GM19395 (cell line): ENCODE data around the gene DAW1.
"Not testable (repeated sequence)": the region's sequence is repeated elsewhere in the genome, so short reads cannot be mapped to it uniquely, and the experiment has no call there.

Experiments
- ATAC-seq: cut with Tn5 transposase; IDR thresholded peaks from one replicate; pipeline ENCODE4 v1.9.1; 2021; ENCODE audit warnings: mild to moderate bottlenecking, moderate library complexity; ENCODE audit not compliant: unreplicated experiment

Gene DAW1

GRCh38 chr2:227871375-227871791, at the start of gene DAW1:
Gene DAW1, plus strand, starts transcription at chr2:227871631. Its CDS starts 59 bp downstream, at chr2:227871690.
- no peak for ATAC-seq

GRCh38 chr2:227822416-227823003, 48.9 kb upstream of the DAW1 start:
- ATAC-seq, result no peak

- no peak for ATAC-seq
Measured at GRCh38 chr2:227823922-227824321, 47.5 kb upstream of the DAW1 start.

GRCh38 chr2:227824711-227825110, 46.7 kb upstream of the DAW1 start:
- ATAC-seq, result no peak

- ATAC-seq, result no peak
Measured at GRCh38 chr2:227826019-227826521, 45.4 kb upstream of the DAW1 start.

- ATAC-seq, result no peak
Measured at GRCh38 chr2:227826563-227826962, 44.9 kb upstream of the DAW1 start.

- no peak for ATAC-seq
Measured at GRCh38 chr2:227827143-227827542, 44.3 kb upstream of the DAW1 start.

GRCh38 chr2:227828477-227828912, 42.9 kb upstream of the DAW1 start:
- ATAC-seq, result no peak

GRCh38 chr2:227829337-227829736, 42.1 kb upstream of the DAW1 start:
- ATAC-seq, result no peak

GRCh38 chr2:227834423-227834822, 37.0 kb upstream of the DAW1 start:
- ATAC-seq, result no peak

- no peak for ATAC-seq
Measured at GRCh38 chr2:227834916-227835650, 36.3 kb upstream of the DAW1 start.

- not testable (repeated sequence) for ATAC-seq
Measured at GRCh38 chr2:227839339-227840129, 31.9 kb upstream of the DAW1 start.

GRCh38 chr2:227846831-227847230, 24.6 kb upstream of the DAW1 start:
- no peak for ATAC-seq

GRCh38 chr2:227848146-227848545, 23.3 kb upstream of the DAW1 start:
- no peak for ATAC-seq

- no peak for ATAC-seq
Measured at GRCh38 chr2:227848586-227848985, 22.8 kb upstream of the DAW1 start.

GRCh38 chr2:227849906-227850305, 21.5 kb upstream of the DAW1 start:
- no peak for ATAC-seq

GRCh38 chr2:227853204-227853629, 18.2 kb upstream of the DAW1 start:
- ATAC-seq, result no peak

GRCh38 chr2:227853765-227854271, 17.6 kb upstream of the DAW1 start:
- ATAC-seq, result no peak

- no peak for ATAC-seq
Measured at GRCh38 chr2:227855440-227855839, 16.0 kb upstream of the DAW1 start.

- ATAC-seq, result no peak
Measured at GRCh38 chr2:227856697-227857096, 14.7 kb upstream of the DAW1 start.

GRCh38 chr2:227860221-227860641, 11.2 kb upstream of the DAW1 start:
- no peak for ATAC-seq
